Progenitor cell of endocrine pancreas (in vitro differentiated cells): ENCODE results near the gene KIF25. TPM values are rescaled to one million over a fixed set of nuclear protein-coding genes. Genes with fewer than 3 reads are reported as not detected.
"Not testable (repeated sequence)": the region's sequence is repeated elsewhere in the genome, so short reads cannot be mapped to it uniquely, and the experiment has no call there.

Source experiments
- DNase-seq: peaks from one replicate; pipeline ENCODE4 v3.0.0; 2021; ENCODE audit warnings: low spot score; ENCODE audit not compliant: unreplicated experiment
- H3K27ac Mint-ChIP-seq: 2 replicates; pipeline ENCODE4 v1.8.0; 2021; ENCODE audit warnings: mild to moderate bottlenecking, moderate library complexity, mixed read lengths
- H3K27me3 Mint-ChIP-seq: 2 replicates; pipeline ENCODE4 v1.8.0; 2021; ENCODE audit warnings: mixed read lengths
- H3K36me3 Mint-ChIP-seq: 2 replicates; pipeline ENCODE4 v1.8.0; 2022; ENCODE audit warnings: mixed read lengths; ENCODE audit not compliant: insufficient read depth
- H3K4me1 Mint-ChIP-seq: 2 replicates; pipeline ENCODE4 v1.8.0; 2021; ENCODE audit warnings: low read depth, mixed read lengths
- H3K4me3 Mint-ChIP-seq: 2 replicates; pipeline ENCODE4 v1.8.0; 2021; ENCODE audit warnings: low read depth, mild to moderate bottlenecking, moderate library complexity, mixed read lengths
- H3K9me3 Mint-ChIP-seq: 2 replicates; pipeline ENCODE4 v1.8.0; 2021; ENCODE audit warnings: low read depth, mixed read lengths
- CTCF ChIP-seq: fragments of 200-600 bp; sonication (generic); IDR thresholded peaks from one replicate; pipeline ENCODE4 v1.5.0; 2021; ENCODE audit warnings: antibody characterized with exemption, mild to moderate bottlenecking; ENCODE audit not compliant: unreplicated experiment
- total RNA-seq: library from RNA; stranded (reverse); gene quantifications from 2 replicates; pipeline ENCODE4 v1.2.1, GENCODE V29; 2021

Gene KIF25
- total RNA-seq, 1 donor from 2014 or later = not detected

GRCh38 chr6:167995731-167996151, 1.7 kb upstream of the KIF25 start:
- H3K27me3 Mint-ChIP-seq = no peaks in the 10 kb centered on the region
- peaks cover 2% of the 10 kb centered on the region for H3K4me1 Mint-ChIP-seq
- no peak overlapping the region for H3K4me3 Mint-ChIP-seq
- H3K36me3 Mint-ChIP-seq = no peaks in the 10 kb centered on the region
- no peaks in the 10 kb centered on the region for H3K9me3 Mint-ChIP-seq
- no peak overlapping the region for H3K27ac Mint-ChIP-seq
- TF ChIP-seq CTCF = no peak
- DNase-seq = no peak

- no peak for DNase-seq
- H3K4me3 Mint-ChIP-seq = no peak overlapping the region
- TF ChIP-seq CTCF = no peak
- H3K4me1 Mint-ChIP-seq = peaks cover 2% of the 10 kb centered on the region
- no peaks in the 10 kb centered on the region for H3K36me3 Mint-ChIP-seq
- no peak overlapping the region for H3K27ac Mint-ChIP-seq
- no peaks in the 10 kb centered on the region for H3K27me3 Mint-ChIP-seq
- H3K9me3 Mint-ChIP-seq = no peaks in the 10 kb centered on the region
Measured at GRCh38 chr6:167996424-167997199, 859 bp upstream of the KIF25 start.

GRCh38 chr6:167998215-167998614, 744 bp downstream of the KIF25 start:
- Mint-ChIP-seq H3K27me3 (peaks cover 3% of the 10 kb centered on the region), H3K36me3 (no peaks in the 10 kb centered on the region), H3K27ac (no peak overlapping the region), H3K4me1 (peaks cover 2% of the 10 kb centered on the region), H3K4me3 (no peak overlapping the region), H3K9me3 (no peaks in the 10 kb centered on the region)
- DNase-seq = no peak
- no peak for TF ChIP-seq CTCF

GRCh38 chr6:168000198-168001028, 2.9 kb downstream of the KIF25 start:
- H3K4me1 Mint-ChIP-seq = peaks cover 2% of the 10 kb centered on the region
- DNase-seq = no peak
- H3K27me3 Mint-ChIP-seq = peaks cover 4% of the 10 kb centered on the region
- H3K9me3 Mint-ChIP-seq = no peaks in the 10 kb centered on the region
- H3K4me3 Mint-ChIP-seq = no peak overlapping the region
- no peak for TF ChIP-seq CTCF
- no peaks in the 10 kb centered on the region for H3K36me3 Mint-ChIP-seq
- no peak overlapping the region for H3K27ac Mint-ChIP-seq

GRCh38 chr6:168001029-168001332, 3.5 kb downstream of the KIF25 start:
- Mint-ChIP-seq H3K4me1 (peaks cover 2% of the 10 kb centered on the region), H3K27me3 (peaks cover 4% of the 10 kb centered on the region), H3K4me3 (no peak overlapping the region), H3K27ac (no peak overlapping the region), H3K36me3 (no peaks in the 10 kb centered on the region), H3K9me3 (no peaks in the 10 kb centered on the region)
- DNase-seq = no peak
- TF ChIP-seq CTCF = no peak

GRCh38 chr6:168001514-168001913, 4.0 kb downstream of the KIF25 start:
- H3K4me1 Mint-ChIP-seq, H3K27me3 Mint-ChIP-seq, DNase-seq, H3K4me3 Mint-ChIP-seq, H3K27ac Mint-ChIP-seq, H3K36me3 Mint-ChIP-seq, H3K9me3 Mint-ChIP-seq: not testable (repeated sequence)
